K562 (cell line): ENCODE results near the gene MYMK. TPM values are rescaled to one million over a fixed set of nuclear protein-coding genes. Genes with fewer than 3 reads are reported as not detected.

ENCODE experiments used
- HDAC3 ChIP-seq: fragments of 450-650 bp; IDR thresholded peaks from 2 replicates; pipeline ENCODE4 v1.6.1; 2018; ENCODE audit warnings: borderline replicate concordance, mild to moderate bottlenecking, moderate library complexity; ENCODE audit not compliant: partially characterized antibody
- IRF2 ChIP-seq: sonication (generic); formaldehyde crosslinking; IDR thresholded peaks from 2 replicates; pipeline ENCODE4 v1.8.1; 2022; ENCODE audit warnings: mild to moderate bottlenecking, missing genetic modification reagents
- POLR2AphosphoS5 ChIP-seq: IDR thresholded peaks from 2 replicates; pipeline ENCODE4 v1.6.1; 2011; ENCODE audit warnings: mild to moderate bottlenecking, low read depth, low read length, moderate library complexity; ENCODE audit not compliant: control insufficient read depth, insufficient read depth
- SOX6 ChIP-seq: fragments of 450-650 bp; IDR thresholded peaks from 2 replicates; pipeline ENCODE4 v1.6.1; 2014; ENCODE audit warnings: mild to moderate bottlenecking
- ZNF780A ChIP-seq: fragments of 250-450 bp; sonication (Bioruptor Pico); IDR thresholded peaks from 2 replicates; pipeline ENCODE4 v1.5.0; 2021; ENCODE audit warnings: mild to moderate bottlenecking
- polyA plus RNA-seq, 8 experiments: library from polyadenylated mRNA; depleted of rRNA in 4 of 8; stranded (reverse) in 5 of 8; unstranded in 3 of 8; fragments of >200 nt; fragmentation: Nextera tagmentation in 2 of 8; fragmentation: Illumina TruSeq in 1 of 8; extraction: Ambion mirVana in 2 of 8; extraction: Trizol in 1 of 8; gene quantifications; 2 replicates each; pipeline versions ENCODE4 v1.2.1 to v1.2.3, GENCODE V29; 2011 to 2014; ENCODE audit warnings: inconsistent platforms in 1 of 8, missing spikeins in 1 of 8
- total RNA-seq, 7 experiments: library from RNA; depleted of rRNA in 6 of 7; stranded (reverse); fragments of >200 nt in 6 of 7; fragmentation: Illumina TruSeq in 2 of 7; extraction: Trizol in 2 of 7; gene quantifications; 2 replicates each; pipeline versions ENCODE4 v1.2.1 to v1.2.3, GENCODE V29; 2011 to 2021; ENCODE audit warnings: low replicate concordance in 1 of 7
- TF ChIP-seq, protein P1 (sequence below): fragments of 200-400 bp; formaldehyde crosslinking; IDR thresholded peaks from 2 replicates; pipeline ENCODE4 v1.6.1; 2017; ENCODE audit warnings: mild to moderate bottlenecking, low read depth, low read length, moderate library complexity
- TF ChIP-seq, protein P2 (sequence below): fragments of 250-450 bp; sonication (Bioruptor Pico); IDR thresholded peaks from 2 replicates; pipeline ENCODE4 v1.9.0; 2021; ENCODE audit warnings: mild to moderate bottlenecking

MYMK gene
- total and polyA plus RNA-seq, 9 of the 15 experiments (the other 6 are each of a cell fraction or from before 2014, with no cell fraction given), result not detected

DNA sequence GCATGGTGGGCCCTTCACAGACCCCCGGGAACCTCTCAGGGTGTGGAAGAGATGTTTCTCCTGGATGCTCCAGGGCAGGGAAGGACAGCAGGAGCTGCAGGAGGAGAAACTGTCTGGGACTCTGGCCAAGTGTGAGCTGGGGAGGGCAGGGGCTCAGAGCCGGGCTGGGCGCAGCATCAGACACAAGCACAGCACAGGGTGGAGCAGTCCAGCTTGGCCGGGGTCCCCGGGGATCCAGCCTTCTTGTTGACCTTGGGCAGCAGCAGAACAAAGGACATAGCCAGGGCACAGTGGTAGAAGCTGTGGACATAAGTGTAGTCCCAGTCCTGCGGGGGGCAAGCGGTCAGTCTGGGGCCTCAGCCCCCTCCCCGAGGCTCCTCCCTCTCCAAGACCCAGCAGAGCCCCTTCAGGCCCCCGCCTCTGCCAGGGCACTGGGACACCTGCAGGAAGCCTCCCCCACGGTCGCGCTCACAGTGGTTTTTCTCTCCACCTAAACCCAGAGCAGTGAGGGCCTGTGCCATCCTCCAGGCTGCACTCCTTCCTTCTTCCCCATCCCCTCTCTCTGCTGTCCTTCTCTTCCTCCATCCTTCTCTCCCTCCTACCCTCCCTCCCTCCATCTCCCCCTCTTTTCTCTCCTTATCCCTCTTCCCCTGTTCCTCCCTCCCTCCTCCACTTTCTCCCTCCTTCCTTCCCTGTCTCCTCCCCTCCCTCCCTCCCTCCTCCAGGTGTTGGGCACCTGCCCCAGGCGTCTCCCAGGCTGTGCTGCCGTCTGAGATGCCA lies 10.1 kb downstream of the MYMK start (continued):
- TF ChIP-seq, protein P1, sequence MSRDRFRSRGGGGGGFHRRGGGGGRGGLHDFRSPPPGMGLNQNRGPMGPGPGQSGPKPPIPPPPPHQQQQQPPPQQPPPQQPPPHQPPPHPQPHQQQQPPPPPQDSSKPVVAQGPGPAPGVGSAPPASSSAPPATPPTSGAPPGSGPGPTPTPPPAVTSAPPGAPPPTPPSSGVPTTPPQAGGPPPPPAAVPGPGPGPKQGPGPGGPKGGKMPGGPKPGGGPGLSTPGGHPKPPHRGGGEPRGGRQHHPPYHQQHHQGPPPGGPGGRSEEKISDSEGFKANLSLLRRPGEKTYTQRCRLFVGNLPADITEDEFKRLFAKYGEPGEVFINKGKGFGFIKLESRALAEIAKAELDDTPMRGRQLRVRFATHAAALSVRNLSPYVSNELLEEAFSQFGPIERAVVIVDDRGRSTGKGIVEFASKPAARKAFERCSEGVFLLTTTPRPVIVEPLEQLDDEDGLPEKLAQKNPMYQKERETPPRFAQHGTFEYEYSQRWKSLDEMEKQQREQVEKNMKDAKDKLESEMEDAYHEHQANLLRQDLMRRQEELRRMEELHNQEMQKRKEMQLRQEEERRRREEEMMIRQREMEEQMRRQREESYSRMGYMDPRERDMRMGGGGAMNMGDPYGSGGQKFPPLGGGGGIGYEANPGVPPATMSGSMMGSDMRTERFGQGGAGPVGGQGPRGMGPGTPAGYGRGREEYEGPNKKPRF, result no peak
- TF ChIP-seq IRF2 (CRISPR knock-in tag) (no peak), POLR2AphosphoS5 (no peak), SOX6 (no peak), ZNF780A (no peak), HDAC3 (no peak)
- TF ChIP-seq, protein P2, sequence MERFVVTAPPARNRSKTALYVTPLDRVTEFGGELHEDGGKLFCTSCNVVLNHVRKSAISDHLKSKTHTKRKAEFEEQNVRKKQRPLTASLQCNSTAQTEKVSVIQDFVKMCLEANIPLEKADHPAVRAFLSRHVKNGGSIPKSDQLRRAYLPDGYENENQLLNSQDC (CRISPR knock-in tag), result no peak
